Central memory CD8-positive, alpha-beta T cell (primary cell): Measurements from ENCODE around the gene CUZD1.

Source experiments
- ATAC-seq: fragments of 150-1000 bp; cut with Tn5 transposase; replicated peaks from 2 replicates; pipeline ENCODE4 v1.10.0; 2022; ENCODE audit warnings: mild to moderate bottlenecking, moderate FRiP score, moderate number of reproducible peaks; ENCODE audit not compliant: poor library complexity, severe bottlenecking; ENCODE audit errors: extremely low read depth
- DNase-seq, 2 donors: peaks; one replicate each; pipeline ENCODE4 v3.0.0; 2021; ENCODE audit warnings: low spot score in 2 of 2
- H3K27ac Mint-ChIP-seq: one replicate; pipeline ENCODE4 v1.8.0; 2022; ENCODE audit warnings: low read depth, mild to moderate bottlenecking, moderate library complexity, mixed read lengths
- H3K27me3 Mint-ChIP-seq: one replicate; pipeline ENCODE4 v1.8.0; 2022; ENCODE audit warnings: mixed read lengths
- H3K36me3 Mint-ChIP-seq: one replicate; pipeline ENCODE4 v1.8.0; 2022; ENCODE audit warnings: mild to moderate bottlenecking, moderate library complexity, mixed read lengths; ENCODE audit not compliant: insufficient read depth
- H3K4me1 Mint-ChIP-seq: one replicate; pipeline ENCODE4 v1.8.0; 2022; ENCODE audit warnings: mixed read lengths
- H3K4me3 Mint-ChIP-seq: one replicate; pipeline ENCODE4 v1.8.0; 2022; ENCODE audit warnings: mild to moderate bottlenecking, moderate library complexity, mixed read lengths
- H3K9me3 Mint-ChIP-seq: one replicate; pipeline ENCODE4 v1.8.0; 2022; ENCODE audit warnings: mixed read lengths

CUZD1 gene

DNA sequence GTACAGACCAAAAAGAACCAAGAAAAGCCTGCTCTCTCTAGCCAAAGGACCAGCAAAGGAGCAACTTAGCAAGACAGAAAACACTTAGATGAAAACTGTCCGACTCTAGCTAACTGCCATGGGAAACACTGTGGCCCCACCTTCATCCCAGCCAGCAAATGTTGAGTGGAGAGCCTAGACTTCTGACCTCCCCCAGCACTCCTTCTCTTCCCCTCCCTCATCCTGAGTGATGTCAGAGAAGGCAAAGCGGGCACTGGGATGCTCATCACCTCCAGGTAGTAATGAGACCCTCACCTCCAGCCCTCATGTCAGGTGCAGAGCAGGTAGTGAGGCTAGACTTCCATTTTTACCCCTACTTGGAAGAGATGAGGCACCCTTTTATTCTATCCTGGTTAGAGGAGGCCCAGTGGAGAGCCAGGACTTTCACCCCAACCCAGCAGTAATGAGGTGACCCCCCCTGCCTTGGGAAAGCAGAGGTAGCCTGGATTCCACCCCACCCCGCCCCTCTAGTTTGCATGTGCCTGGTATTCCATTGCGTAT, 16.9 kb downstream of the CUZD1 start:
- DNase-seq: no peak
- Mint-ChIP-seq H3K27ac (no peak overlapping the region), H3K4me1 (no peaks in the 10 kb centered on the region), H3K27me3 (peaks cover 22% of the 10 kb centered on the region), H3K9me3 (no peaks in the 10 kb centered on the region), H3K4me3 (no peak overlapping the region), H3K36me3 (peaks cover 16% of the 10 kb centered on the region)
- ATAC-seq: no peak

DNA sequence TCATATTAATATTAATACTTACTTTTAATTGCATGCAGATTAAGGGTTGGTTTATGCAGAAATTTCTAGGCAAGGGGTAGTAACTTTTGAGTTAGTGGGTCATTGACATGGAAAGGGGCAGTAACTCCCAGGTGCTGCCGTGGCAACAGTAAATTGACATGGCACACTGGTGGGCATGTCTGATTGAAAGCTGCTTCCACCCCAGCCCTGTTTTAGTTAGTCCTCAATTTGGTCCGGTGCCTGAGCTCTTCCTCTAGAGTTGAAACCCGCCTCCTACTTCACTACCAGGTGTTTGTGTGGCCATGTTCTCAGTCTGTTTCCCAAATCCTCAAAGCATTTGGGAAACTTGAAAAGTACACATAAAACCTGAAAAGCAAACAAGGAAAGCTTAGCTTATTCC, 18.4 kb downstream of the CUZD1 start:
- ATAC-seq: no peak

DNA sequence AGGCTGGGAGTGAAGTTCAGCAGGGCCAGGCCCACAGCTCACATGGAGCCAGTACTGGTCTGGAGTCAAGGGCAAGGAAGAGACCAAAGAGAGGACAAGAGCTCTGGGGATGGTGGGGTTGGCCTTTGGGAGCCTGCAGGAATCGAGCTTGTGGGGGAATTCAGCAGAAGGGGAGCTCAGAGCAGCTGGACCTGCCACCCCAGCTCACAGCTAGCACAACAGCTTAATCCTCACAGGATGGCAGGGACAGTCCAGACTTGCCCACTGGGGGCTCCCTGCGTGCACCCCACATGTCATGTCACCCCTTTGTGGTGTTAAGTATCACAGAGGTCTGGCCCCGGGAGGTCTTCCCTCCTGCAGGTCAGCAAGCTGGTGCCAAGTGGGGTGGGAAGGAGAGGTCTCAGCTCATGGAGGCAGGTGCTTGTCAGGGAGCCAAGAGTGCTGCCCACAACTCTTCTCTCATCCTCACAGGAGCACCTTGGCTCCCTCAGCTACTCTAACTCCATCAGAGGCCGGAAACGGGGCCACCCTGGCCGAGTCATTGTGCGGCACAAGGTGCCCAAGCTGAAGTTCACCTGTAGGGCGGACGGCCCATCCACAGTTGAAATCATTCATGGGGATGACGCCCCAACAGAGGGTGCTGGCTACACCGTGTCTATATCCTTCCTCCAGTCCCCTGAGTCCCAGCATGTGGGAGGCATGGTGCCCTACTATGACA, 22.5 kb downstream of the CUZD1 start:
- H3K27me3 Mint-ChIP-seq: peaks cover 77% of the 10 kb centered on the region
- H3K9me3 Mint-ChIP-seq: no peaks in the 10 kb centered on the region
- H3K27ac Mint-ChIP-seq: no peak overlapping the region
- ATAC-seq (no peak), DNase-seq (no peak)
- no peak overlapping the region for H3K4me3 Mint-ChIP-seq
- H3K36me3 Mint-ChIP-seq: no peaks in the 10 kb centered on the region
- no peaks in the 10 kb centered on the region for H3K4me1 Mint-ChIP-seq

More for the DNA sequence above, 18.4 kb downstream of the CUZD1 start:
- H3K36me3 Mint-ChIP-seq: peaks cover 11% of the 10 kb centered on the region
- H3K4me3 Mint-ChIP-seq: no peak overlapping the region
- no peak for DNase-seq
- H3K27me3 Mint-ChIP-seq: peaks cover 37% of the 10 kb centered on the region
- no peak overlapping the region for H3K27ac Mint-ChIP-seq
- H3K9me3 Mint-ChIP-seq: no peaks in the 10 kb centered on the region
- no peaks in the 10 kb centered on the region for H3K4me1 Mint-ChIP-seq

DNA sequence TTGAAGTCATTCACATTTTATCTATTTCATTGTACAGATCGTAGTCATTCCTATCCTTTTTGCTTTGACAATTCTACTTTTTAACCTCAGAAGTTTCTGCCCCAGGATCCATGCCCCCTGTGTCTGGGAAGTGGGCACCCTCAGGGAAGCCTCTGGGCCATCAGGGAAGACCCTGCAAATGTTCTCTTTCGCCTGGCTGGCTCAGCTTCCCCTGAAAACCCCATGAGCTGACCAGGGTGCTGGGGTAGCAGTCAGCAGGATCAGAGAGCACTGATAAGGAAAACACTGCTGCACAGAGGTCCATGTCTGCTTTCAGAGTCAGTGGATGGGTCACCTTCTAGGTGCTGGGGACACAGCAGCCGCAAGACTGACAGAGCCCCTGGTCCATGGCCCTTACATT, 23.8 kb downstream of the CUZD1 start:
- H3K4me3 Mint-ChIP-seq: no peak overlapping the region
- H3K4me1 Mint-ChIP-seq: no peaks in the 10 kb centered on the region
- peaks cover 90% of the 10 kb centered on the region for H3K27me3 Mint-ChIP-seq
- H3K9me3 Mint-ChIP-seq: no peaks in the 10 kb centered on the region
- no peak overlapping the region for H3K27ac Mint-ChIP-seq
- no peak for ATAC-seq
- no peak for DNase-seq
- no peaks in the 10 kb centered on the region for H3K36me3 Mint-ChIP-seq

DNA sequence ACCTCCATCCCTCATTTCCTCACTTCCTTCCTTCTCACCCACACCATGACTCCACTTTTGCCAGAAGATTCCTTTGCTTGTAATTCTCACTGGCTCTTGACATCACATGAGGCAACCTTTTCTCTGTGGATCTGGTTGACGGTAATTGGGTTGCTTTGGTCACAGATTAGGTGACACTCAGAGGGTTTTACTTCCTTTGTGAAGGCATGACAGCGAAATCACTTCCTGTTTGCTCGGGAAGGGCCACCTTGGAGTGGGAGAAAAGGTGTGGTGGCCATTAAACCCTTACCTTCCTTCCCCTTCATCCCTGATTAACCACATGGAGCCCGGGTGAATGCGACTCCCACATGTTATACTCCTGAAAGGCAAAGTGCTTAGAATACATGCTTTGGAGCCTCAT, 30.2 kb downstream of the CUZD1 start:
- Mint-ChIP-seq H3K27ac (no peak overlapping the region), H3K9me3 (no peaks in the 10 kb centered on the region), H3K4me3 (no peak overlapping the region), H3K4me1 (no peaks in the 10 kb centered on the region), H3K36me3 (no peaks in the 10 kb centered on the region), H3K27me3 (peaks cover 64% of the 10 kb centered on the region)
- no peak for DNase-seq
- no peak for ATAC-seq

DNA sequence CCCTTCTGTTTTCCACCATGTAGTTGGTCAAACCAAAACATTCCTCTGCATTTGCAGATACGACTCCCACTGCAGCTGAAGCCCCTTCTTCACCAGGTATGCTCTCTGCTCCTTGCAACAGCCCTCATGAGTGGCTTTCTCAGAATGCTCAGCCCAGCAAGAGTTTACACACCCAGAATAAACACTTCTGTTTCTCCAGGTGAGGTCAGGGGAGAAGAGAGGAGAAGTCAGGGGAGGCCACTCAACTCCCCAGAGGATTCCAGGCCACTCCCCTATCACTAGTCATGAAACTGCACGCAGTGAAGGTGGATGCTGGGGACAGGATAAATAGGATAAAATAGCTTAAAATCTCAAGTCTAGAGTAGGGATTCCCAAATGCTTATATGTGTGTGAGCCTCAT, 31.2 kb downstream of the CUZD1 start:
- Mint-ChIP-seq H3K4me1 (no peaks in the 10 kb centered on the region), H3K27me3 (peaks cover 54% of the 10 kb centered on the region), H3K4me3 (no peak overlapping the region), H3K27ac (no peak overlapping the region), H3K36me3 (no peaks in the 10 kb centered on the region), H3K9me3 (no peaks in the 10 kb centered on the region)
- DNase-seq (no peak), ATAC-seq (no peak)

DNA sequence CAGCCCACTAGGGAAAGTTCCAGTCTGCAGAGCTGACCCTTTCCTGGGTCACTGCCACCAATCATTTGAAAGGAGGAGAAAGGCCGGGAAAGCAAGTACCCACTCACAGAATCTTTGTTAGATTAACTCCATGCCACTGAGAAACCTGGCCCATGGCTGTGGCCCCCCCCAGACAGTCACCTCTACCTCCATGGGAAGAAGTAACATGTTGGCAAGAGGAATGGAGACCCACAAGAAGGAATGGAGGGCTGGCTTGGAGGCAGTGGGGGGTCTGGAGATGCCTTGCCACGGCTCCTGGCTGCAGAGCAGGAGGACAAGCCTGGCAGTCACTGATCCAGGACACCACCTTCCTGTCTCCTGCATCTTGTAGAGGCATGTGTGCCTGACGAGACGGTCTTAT, 32.9 kb downstream of the CUZD1 start:
- Mint-ChIP-seq H3K9me3 (no peaks in the 10 kb centered on the region), H3K27me3 (peaks cover 38% of the 10 kb centered on the region), H3K4me3 (no peak overlapping the region), H3K4me1 (no peaks in the 10 kb centered on the region), H3K36me3 (no peaks in the 10 kb centered on the region), H3K27ac (no peak overlapping the region)
- ATAC-seq (no peak), DNase-seq (no peak)

DNA sequence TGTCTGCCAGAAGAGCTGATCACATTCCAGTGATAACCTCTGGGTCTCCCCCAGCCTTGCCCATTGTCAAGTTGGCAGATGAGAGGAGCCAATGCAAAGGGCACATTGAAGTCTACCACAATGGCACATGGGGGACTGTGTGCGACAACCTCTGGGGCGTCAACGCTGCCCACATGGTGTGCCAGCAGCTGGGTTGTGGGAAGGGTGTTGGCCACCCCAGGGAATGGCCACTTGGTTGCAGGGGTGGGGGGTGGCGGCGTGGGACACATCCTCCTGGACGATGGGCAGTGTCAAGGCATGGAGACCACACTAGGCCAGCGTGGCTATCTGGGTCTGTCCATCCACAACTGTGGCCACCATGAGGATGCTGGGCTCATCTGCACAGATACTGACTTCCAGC, 43.4 kb downstream of the CUZD1 start:
- no peak for ATAC-seq
- no peaks in the 10 kb centered on the region for H3K36me3 Mint-ChIP-seq
- H3K27me3 Mint-ChIP-seq: peaks cover 12% of the 10 kb centered on the region
- no peak overlapping the region for H3K4me3 Mint-ChIP-seq
- DNase-seq: no peak
- H3K27ac Mint-ChIP-seq: no peak overlapping the region
- H3K4me1 Mint-ChIP-seq: no peaks in the 10 kb centered on the region
- H3K9me3 Mint-ChIP-seq: no peaks in the 10 kb centered on the region

DNA sequence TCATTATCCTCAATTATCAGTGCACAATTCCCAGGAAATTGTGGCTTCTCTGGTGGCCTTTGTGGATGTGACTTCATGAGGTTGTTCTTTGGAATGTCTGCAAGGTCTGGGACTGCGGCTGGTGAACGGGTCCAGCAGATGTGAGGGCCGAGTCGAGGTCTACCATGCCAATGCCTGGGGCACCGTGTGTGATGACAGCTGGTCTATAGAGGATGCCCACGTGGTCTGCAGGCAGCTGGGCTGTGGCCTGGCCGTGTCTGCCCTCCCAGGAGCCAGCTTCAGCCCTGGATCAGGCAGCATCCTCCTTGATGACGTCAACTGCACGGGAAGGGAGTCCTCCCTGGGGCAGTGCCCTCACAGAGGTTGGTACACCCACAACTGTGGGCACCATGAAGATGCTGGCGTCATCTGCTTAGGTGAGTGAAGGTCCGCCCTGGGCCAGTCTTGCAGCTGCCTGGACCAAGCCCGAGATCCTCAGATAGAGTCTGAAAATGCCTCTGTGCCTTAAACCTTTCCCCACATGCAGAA, 46.9 kb downstream of the CUZD1 start:
- Mint-ChIP-seq H3K36me3 (no peaks in the 10 kb centered on the region), H3K4me1 (no peaks in the 10 kb centered on the region), H3K4me3 (no peak overlapping the region), H3K27ac (no peak overlapping the region), H3K9me3 (no peaks in the 10 kb centered on the region), H3K27me3 (peaks cover 45% of the 10 kb centered on the region)
- no peak for DNase-seq
- no peak for ATAC-seq

DNA sequence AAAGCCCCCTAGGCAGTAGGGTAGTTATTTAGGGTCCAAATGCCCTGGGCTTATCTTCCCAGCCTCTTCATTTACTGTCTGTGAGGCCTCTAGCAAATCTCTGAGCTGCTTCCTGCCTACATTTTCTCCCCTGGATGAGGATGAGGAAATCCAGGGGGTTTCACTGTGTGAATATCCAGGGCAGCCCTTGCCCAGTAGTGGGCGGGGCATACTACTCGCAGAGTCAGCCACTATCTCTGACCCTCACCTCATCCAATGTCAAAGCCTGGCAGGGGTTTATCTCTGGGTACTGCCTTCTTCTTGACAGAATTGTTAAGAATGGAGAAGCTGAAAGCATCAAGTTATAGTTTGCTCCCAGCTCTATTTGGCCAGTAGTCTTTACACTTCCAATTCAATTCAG, 48.9 kb downstream of the CUZD1 start:
- DNase-seq (no peak), ATAC-seq (no peak)
- no peak overlapping the region for H3K27ac Mint-ChIP-seq
- no peak overlapping the region for H3K4me3 Mint-ChIP-seq
- no peaks in the 10 kb centered on the region for H3K4me1 Mint-ChIP-seq
- no peaks in the 10 kb centered on the region for H3K36me3 Mint-ChIP-seq
- H3K27me3 Mint-ChIP-seq: peaks cover 45% of the 10 kb centered on the region
- no peaks in the 10 kb centered on the region for H3K9me3 Mint-ChIP-seq

DNA sequence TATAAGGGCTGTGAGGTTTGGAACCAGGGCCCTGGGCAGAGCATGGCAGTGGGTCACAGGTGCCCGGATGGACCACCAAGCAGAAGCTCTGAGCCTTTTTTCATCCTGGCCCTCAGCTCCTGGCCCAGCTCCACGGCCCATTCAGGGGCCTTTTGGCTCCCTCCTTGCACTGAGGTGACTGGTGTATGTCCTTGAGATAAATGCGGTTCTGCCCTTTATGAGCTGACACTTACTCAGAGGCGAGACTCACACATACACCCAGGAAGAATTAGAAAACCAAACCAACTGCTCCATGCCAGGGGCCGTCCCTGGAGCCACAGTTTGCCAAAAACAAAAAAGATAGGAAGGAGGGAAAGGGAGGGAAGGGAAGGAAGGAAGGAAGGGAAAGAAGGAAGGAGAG, 49.7 kb downstream of the CUZD1 start:
- no peaks in the 10 kb centered on the region for H3K4me1 Mint-ChIP-seq
- no peak overlapping the region for H3K27ac Mint-ChIP-seq
- no peak overlapping the region for H3K4me3 Mint-ChIP-seq
- H3K36me3 Mint-ChIP-seq: no peaks in the 10 kb centered on the region
- H3K9me3 Mint-ChIP-seq: no peaks in the 10 kb centered on the region
- no peak for DNase-seq
- no peak for ATAC-seq
- peaks cover 45% of the 10 kb centered on the region for H3K27me3 Mint-ChIP-seq

DNA sequence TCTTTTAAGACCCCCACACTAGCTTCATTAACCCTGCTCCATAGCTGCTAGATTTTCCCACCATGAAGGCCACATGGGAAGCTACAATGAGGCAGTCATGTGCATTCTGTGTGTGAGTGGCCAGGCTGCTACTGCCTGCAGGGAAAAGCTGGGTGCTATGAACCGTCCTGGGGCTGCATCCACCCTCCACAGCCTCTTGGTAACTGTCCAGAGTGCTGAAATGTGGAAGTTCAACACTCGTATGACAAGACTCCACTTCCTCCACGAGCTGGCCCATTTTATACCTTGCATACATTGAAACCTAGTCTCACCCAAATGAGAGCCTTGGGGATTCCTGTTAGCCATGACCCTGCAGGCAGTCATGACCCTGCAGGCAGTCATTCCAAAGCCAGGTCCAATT, 59.4 kb downstream of the CUZD1 start:
- Mint-ChIP-seq H3K27ac (no peak overlapping the region), H3K36me3 (no peaks in the 10 kb centered on the region), H3K4me3 (no peak overlapping the region), H3K27me3 (no peaks in the 10 kb centered on the region), H3K4me1 (no peaks in the 10 kb centered on the region), H3K9me3 (no peaks in the 10 kb centered on the region)
- no peak for ATAC-seq
- no peak for DNase-seq

DNA sequence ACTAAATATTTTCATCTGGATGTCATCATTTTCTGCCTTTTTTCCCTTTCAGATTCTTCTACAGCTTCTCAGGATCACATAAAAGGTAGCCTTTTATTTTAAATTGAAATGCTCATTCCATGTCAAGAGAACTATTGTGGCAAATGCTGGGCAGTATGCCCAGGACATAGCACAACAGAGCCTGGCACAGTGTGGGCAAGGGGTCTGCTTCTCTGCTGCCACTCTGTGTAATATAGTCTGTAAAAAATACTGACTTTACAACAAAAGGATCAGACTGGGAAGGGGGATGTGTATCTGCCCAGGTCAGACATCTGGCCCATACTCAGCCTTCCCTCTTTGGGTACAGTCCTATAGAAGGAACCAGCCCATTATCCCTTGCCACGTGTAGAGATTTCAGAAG, 62.7 kb downstream of the CUZD1 start:
- Mint-ChIP-seq H3K36me3 (no peaks in the 10 kb centered on the region), H3K9me3 (no peaks in the 10 kb centered on the region), H3K4me3 (no peak overlapping the region), H3K27me3 (peaks cover 6% of the 10 kb centered on the region), H3K4me1 (no peaks in the 10 kb centered on the region), H3K27ac (no peak overlapping the region)
- no peak for ATAC-seq
- no peak for DNase-seq
